ENCODE data around the gene UNC93B1.

GRCh38 chr11:67999704-68000103 is 4.2 kb downstream of the UNC93B1 start:
- TF ChIP-seq, protein P1, sequence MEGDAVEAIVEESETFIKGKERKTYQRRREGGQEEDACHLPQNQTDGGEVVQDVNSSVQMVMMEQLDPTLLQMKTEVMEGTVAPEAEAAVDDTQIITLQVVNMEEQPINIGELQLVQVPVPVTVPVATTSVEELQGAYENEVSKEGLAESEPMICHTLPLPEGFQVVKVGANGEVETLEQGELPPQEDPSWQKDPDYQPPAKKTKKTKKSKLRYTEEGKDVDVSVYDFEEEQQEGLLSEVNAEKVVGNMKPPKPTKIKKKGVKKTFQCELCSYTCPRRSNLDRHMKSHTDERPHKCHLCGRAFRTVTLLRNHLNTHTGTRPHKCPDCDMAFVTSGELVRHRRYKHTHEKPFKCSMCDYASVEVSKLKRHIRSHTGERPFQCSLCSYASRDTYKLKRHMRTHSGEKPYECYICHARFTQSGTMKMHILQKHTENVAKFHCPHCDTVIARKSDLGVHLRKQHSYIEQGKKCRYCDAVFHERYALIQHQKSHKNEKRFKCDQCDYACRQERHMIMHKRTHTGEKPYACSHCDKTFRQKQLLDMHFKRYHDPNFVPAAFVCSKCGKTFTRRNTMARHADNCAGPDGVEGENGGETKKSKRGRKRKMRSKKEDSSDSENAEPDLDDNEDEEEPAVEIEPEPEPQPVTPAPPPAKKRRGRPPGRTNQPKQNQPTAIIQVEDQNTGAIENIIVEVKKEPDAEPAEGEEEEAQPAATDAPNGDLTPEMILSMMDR (IDR thresholded peaks at IDR 0.05), result no peak
- TF ChIP-seq POLR2A (IDR thresholded peaks at IDR 0.05), result no peak
- TF ChIP-seq POLR2AphosphoS5 (IDR thresholded peaks at IDR 0.05), result no peak
- TF ChIP-seq EP300 (IDR thresholded peaks at IDR 0.05), result no peak

Measured in upper lobe of left lung (tissue), 4 donors.